Activated naive CD4-positive, alpha-beta T cell treated with Interleukin-2 at 50 U/mL for 16 hours (primary cell): ENCODE measurements around the gene AKR1E2.

Experiments
- DNase-seq: peaks from one replicate; pipeline ENCODE4 v3.0.0-alpha.2; 2020

Gene AKR1E2

DNA sequence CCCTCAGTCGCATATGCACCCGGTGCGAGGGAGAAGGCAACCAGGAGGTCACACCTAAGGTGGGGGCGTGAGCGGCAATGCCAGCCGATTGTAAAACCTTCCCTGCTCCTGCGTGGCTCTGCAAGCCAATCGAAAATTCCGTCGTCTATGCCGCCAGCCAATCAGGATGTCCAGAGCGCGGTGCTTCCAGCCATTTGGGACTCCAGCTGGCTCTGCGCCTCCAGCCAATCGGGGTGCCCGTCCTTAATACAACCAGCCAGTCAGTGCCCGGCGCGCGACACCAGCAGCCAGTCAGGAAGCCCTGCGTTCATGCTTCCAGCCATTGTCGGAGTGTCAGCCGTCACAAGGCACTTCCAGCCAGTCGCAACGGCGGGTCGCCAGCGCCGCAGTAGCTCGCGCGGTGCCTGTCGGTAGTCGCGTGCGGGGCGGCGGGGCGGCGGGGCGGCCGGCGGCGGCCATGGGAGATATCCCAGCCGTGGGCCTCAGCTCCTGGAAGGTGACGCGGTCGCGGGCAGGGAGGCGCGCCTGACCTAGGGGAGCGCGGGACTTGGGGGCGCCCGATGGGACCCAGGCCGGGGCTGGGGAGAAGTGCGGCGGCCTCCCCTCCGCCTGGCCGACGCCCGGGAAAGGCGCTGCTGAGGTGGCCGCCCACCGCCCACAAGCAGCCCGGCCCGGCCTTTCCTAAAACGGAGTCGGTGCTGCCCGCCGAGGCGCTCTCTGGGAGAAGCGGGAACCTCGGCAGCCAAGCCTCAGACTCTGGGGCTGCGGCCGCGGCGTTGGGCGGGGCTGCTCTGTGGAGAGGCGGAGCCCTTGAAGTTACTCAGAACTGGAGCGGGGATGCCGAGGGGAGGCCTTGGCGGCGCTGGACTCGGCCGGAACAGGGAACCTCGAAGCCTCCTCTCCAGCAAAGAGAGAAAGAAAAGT, at the start of gene AKR1E2:
Gene AKR1E2 (plus strand): TSS at position 340 of the 924 bp plus-strand sequence. CDS start 118 bp downstream, at position 458.
- DNase-seq = peak; percentile 77

DNA sequence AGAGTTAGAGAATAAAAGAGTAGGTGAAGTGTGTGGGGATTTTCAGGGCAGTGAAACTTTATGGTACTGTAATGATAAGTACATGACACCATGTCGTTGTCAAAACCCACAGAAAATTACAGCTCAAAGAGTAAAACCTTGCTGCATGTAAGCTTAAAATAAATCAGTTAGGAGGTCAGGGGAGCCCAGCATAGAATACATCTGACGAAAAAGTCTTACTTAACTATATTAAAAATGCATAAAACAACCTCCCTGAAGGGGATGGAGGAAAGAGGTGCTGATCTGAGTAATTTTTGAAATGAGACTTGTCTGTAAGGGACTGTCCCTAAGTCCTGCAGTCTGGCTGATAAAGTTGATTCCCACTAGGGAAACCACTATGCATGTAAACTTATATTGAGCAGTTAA, 49.8 kb upstream of the AKR1E2 start:
- no peak for DNase-seq

DNA sequence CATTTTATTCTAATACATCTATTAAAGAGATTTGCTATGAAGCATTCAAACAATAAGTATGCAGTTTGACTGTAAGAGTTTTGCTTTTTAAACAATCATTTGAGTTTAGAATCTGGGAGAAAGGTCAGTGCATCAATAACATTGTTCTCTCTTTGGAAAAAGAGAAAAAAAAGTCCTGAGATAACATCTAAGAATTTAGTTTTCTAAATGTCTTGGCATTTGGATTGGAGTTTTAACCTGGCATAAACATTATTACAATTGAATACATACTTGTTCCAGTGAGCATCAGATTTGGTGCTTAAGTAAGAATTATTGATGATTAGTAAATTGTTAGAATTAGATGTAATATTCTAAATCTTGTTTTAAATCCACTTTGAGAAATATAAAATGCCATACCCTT, 47.2 kb upstream of the AKR1E2 start:
- DNase-seq = no peak

DNA sequence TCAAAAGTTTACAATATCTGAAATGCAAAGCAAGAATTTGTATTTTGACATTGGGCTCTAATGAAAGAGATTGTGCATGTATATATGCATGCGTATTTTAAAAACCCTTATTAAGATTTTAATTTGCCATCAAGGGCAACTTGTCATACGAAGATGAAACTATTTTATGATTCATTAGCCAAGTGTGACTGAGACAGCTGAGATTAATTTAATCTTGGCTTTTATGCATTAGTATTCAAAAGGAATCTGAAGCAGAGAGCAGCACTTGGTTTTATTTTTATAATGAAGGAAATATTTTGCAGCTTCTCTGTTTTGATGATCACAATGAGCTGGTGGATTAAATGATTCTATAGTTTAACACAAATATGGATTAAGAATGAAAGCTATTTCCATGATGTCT, 45.9 kb upstream of the AKR1E2 start:
- DNase-seq = no peak

DNA sequence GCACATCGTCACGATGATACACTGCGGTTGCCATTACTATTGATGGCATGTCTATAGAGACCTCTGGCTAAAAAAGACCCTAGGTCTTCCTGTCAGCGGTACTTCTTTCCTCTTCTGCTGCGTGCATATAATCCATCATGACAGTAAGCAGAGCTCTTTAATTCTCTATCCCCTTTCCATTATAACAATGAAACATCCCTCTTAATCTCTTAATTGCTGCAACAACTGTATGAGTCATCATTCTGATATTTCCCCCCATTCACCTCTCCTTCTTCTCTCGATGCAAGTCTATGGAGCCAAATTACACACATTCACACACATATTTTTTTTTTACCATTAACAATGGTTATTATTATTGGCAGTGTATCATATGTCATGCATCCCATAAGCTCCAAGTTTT, 45.2 kb upstream of the AKR1E2 start:
- DNase-seq = no peak

DNA sequence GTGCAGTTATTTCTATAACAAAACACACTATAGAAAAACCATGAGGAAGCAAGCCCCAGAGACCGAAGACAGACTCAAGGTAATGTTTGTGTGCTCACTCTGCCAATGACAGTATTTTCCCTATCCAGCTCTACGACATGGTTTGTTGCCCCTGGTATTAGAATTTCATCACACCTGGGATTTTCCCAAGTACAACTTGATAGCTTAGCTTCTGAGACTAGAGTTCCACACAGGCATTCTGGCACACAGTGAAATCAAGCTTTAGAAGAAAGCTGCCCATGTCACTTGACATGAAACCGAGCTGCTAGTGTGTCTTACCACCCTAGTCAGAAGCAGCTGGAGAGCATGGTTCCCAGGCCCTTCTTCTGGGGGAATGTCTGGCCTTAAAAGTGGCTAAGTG, 44.1 kb upstream of the AKR1E2 start:
- no peak for DNase-seq

DNA sequence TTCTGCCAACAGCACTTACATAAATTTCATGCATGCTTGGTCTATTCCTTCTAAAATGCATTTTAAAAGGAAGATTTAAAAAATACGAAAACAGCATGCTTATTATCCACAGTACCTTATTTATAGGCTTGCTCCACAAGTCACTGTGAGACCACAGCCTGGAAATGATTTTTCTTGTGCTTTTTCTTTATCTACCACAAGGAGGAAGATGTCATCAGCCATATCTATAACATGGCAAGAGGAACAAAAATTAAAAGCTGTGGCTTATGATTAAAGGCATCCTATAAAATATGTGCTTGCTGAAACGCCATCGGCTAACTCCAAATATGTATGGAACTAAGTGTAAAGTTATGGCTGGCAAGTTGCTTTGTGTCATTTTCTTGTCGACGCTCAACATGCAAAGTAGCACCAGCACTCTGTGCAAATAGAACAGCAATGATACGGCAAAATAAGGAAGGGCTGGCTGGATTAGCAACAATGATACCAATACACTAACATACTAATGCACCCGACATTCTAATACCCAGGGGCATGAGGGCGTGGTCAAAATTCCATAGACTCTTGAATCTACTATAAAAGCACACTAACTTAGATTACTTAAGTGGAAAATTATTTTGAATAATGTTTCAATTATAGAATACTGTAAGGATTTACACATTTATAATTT, 41.2 kb upstream of the AKR1E2 start:
- no peak for DNase-seq

DNA sequence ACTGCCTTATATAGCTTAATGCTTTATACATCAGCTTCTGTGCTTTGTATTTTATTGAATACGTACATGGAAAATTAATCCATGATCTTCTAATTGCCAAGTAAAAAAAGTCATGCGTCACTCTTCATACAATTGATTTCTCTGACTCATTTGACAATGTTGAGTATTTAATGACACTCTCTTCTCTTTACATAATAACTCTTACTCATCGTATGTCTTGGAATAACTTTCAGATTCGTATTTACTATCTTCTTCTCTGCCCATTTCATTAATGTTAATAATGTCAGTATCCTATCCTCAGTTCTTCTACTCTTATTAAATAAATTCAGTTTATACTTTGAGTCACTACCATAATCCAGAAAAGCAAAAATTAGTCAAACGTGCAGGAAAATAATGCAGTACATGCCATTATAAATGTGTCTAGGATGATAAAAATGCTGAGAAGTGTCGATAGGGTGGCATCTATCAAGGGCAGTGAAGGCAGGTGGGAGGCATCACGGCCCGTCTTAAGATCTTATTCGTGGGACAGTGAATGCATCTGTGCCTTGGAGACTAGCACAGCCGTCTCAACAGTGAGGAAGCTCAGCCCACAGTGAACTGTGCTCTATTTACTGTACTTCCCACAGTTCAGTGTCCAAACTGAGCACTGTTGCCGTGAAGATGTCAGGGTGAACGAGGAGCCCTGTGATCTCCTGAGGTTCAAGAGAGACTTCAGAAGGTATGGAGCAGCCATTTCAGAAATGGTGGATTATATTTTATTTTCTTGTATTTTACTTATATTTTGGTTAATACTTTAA, 39.8 kb upstream of the AKR1E2 start:
- no peak for DNase-seq

DNA sequence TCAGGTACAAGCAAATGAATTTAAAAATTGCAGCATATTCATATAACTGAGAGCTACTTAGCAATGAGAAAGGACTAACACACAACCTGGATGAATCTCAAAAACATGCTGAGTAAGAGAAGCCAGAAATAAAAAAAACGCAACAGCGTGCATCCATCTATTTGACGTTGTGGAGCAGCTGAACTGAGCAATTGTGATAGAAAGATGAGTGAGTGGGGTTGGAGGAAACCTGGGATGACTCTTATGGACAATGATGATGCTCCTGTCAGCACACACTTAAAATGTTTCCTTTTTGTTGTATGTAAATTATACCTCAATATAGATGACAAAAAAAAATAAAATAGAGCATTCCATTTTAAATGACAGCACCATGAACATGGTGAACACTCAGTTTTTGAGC, 36.0 kb upstream of the AKR1E2 start:
- DNase-seq = no peak

DNA sequence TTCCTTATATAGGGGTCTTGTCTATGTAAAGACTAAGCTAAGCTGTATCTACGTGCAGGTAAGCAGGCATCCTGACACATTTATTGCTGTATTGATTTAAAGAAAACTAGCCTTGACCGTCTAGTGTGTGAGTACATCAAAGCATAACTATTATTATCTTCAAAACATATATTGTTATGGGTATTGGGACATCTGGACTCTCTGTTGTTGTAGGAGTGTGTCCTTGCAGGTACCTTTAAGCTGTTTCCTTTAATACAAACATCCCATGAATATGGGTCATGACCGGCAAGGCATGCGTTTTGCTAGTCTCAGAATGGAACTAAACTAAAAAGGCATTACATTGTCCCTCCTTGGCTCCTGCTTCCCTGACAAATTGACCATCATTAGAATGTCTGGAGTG, 35.1 kb upstream of the AKR1E2 start:
- DNase-seq = no peak

DNA sequence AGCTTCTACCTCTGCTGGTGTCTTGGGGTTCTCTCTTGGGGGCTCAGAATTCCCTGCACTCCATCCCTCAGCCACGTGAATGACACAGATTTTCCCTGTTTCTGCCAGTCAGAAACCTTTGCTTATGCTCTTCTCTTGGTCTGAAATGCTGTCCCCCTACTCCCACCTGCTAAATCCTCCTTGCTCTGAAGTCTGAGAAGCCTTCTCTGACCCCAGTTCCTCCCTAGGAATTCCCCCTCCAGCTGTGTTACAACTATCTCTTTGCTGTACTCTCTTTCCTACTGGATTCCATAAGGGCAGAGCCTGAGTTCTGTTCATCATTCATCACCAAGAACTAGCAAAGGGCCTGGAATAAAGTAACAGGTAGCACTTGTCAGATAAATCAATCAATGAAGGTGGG, 33.6 kb upstream of the AKR1E2 start:
- no peak for DNase-seq

DNA sequence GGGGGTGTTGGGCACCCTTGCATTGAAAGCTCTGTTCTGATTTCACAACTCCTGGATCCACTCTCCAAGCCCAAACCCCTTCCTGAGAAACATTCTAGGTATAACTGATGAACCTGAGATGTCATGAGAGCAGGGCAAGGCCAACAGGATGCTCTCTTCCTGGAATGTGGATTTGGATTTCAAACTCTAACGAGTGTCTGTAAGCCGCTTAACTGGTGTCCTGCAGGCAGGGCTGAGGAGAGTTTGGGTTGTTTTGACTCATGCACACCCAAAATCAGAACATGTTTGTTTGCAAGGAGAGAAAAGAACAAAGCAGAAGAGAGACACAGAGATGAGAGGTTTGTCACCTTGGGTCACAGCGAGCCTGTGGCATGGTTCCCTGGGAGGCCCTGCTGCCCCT, 24.6 kb upstream of the AKR1E2 start:
- DNase-seq = no peak

DNA sequence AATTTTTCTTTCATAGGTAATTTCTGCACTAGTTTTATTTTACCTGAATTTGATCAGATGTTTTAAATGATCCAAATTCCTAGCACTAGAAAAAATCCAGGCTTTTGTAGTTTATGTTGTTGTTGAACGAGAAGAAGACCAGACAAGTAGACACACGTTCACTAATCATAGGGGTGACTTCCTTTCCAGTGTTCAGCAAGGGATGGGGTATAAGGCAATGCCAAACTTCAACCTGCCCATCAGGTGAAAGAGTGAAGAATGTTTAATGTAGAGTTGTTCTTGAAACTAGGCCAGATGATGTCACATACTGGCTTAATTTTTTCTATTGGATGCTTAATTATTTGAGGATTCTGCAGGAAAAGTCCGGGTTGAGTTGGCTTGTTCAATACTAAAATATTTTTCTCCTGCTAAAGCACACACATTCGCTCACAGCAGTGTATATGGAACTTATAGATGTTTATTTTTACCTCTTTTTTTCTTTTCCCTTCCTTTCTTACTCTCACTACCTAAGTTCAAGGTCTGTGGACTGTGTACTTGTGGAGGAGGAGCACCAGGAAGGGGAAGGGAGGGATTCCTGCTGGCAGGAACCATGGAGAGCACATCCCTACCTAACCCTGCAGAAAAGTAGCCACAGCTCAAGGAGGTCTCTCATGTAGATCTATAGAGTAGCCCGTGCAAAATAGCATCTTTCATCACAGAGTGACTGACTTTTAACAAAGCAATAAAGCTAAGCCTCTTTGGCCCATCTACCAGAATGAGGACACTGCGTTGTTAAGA, 23.1 kb upstream of the AKR1E2 start:
- no peak for DNase-seq

DNA sequence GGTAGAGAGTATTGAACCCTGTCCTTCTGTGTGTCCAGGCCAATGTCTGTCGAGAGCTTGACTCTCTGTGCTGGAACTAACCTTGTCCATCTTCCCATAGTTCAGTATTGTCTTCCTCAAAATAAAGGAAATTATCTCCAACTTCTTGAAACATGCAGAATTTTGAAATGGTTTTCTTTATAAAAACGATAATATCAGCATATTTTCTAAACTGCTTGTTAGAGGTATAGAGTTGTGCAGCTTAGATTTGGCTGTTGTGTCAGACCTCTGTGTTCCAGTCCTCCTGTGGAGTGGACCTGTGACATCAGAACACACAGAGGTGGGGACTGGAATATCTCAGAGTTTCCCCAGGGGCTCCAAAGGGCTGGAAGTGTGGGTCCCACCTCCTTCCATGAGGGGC, 22.2 kb upstream of the AKR1E2 start:
- no peak for DNase-seq

DNA sequence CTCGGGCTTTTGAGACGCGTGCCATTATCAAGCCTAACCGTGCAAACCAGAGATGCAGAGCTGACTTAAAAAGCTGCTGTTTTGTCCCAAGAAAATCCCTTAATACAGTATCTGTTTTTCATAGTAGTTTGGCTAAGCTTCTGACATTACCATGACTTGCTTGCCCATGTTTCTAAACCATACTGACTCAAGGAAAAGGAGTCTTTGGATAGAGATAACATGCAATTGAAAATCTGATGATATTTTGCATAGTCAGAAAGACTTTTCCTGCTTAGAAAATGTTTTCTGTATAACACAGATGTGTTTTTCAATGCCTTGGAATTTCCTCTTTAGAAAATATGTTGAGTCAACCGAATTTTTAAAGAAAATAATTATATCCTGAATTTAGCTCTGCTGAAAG, 21.5 kb upstream of the AKR1E2 start:
- DNase-seq = no peak

DNA sequence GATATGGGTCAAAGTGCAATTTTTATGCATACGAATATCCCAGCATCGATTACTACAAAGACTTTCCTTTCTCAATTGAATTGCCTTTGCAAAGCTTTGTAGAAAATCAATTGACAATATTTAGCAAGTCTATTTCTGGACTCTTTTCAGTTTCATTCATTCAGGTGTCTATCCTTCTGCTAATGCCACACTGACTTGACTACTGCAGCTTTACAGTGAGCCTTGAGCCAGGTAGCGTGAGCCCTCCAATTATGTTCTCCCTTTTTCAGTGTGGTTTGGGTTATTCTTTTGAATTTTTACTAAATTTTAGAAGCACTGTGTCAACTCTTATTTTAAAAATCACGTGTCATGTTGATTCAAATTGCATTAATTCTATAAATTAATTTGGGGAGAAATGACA, 19.5 kb upstream of the AKR1E2 start:
- DNase-seq = no peak

DNA sequence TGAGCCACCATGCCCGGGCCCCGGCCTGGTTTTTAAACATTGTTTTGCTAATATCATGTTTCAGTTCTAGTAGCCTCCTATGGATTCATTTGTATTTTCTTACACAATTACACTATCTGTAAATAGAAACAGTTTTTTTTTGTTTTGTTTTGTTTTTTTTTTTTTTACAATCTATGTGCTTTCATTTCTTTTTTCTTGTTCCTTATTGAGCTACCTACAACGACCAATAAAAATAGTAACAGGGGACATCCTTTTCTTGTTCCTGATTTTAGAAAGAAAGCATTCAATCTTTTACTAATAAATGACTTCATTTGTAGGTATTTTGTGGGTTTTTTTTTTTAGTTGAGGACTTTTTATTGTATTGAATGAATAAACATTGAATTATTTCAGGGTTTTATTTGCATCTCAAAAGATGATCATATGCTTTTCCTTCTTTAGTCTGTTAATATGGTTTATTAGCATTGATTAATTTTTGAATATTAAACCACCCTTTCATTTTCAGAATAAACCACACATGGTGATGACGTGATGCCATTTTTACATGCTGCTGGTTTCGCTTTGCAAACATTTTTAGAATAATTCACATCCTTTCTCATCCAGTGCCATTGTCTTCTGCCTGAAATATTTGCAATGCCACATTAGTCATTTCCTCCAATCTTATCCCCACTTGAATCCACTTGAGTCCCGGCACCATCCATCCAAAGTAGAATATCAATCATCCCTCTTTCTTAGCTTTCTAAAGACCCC, 18.1 kb upstream of the AKR1E2 start:
- DNase-seq = no peak

DNA sequence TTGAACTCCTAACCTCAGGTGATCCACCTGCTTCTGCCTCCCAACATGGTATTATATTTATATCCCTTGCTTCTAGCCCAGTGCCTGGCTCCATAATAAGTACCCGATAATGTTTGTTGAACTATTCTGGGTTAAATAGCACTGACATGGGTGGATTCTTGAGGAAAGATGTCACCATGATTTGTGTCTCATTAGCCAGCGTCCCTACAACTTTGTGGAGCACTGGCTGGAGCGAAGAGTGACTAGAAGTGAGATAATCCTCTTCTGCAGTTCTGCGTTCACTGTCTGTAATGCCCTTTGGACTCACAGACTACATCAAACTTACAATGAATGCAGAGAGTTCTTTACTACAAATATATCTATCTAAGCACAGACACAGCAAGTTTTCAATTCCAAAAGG, 16.9 kb upstream of the AKR1E2 start:
- DNase-seq = no peak

DNA sequence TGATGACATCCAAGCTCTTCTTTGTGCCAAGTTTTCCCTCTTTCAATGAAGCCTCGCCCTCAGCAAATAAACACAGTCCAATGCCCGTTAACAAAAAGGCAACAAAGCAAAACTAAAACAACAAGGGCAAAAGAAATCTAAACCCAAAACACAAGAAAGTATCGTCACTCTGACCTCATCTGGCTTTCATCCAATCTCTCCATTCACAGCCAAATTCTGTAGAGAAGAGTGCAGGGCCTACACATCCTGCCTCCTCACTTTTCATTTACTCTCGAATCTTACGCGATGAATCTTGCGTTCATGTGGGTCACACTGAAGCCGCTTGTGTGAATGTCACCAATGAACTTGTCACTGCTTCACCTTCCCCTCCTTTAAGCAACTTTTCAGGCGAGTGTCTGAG, 15.9 kb upstream of the AKR1E2 start:
- no peak for DNase-seq

DNA sequence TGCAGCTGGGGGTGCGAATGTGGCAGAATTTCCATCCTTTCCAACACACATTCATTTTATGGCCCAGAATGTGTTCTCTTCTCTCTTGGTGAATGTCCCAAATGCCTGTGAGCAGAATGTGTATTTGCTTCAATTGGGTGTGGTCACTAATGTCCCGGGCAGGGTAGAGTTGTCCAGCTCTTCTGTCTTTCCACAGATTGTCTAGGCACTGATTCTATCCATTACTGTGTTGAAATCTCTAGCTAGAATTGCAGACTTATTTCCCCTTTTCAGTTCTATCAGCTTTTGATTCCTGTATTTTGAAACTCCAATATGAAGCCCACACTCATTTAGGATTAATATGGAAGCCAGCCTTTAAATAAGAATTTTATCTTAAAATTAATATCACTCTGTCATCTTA, 14.0 kb upstream of the AKR1E2 start:
- DNase-seq = no peak

DNA sequence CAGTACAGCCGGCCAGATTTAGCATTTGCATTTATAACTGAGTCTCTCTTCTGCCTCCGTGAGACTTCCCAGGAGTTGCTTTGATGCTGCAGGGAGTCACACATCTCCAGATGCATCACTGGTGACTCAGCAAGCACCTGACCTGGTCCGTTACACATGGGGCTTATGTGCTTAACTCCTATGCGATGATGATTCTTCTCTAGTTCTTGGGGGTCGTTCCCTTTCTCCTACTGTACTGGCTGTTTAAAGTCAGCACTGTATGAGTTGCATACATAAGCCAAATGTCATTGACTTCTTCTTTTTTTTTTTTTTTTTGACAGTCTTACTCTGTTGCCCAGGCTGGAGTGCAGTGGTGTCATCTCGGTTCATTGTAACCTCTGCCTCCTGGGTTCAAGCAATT, 13.0 kb upstream of the AKR1E2 start:
- DNase-seq = no peak

DNA sequence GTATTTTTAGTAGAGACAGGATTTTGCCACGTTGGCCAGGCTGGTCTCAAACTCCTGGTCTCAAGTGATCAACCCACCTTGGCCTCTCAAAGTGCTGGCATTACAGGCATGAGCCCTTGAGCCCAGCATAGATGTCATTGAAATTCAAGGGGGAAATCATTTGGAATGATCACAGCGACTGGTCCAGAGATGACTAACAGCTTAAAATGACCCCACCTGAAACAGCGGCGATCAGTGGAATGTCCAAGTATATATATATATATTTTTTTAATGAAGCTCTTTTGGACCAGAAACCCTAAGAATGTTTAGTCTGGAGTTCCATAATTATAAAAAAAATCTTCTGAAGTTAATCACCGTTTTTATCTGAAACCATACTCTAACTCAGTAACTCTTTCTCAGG, 12.5 kb upstream of the AKR1E2 start:
- DNase-seq = no peak
